ENCODE measurements around the gene UBD.
A peak's percentile ranks its signal among the peaks of the same experiment; 100 is the strongest.

UBD gene

GRCh38 chr6:29537714-29538403 is 21.7 kb downstream of the UBD start:
- no peak overlapping the region for H4K91ac ChIP-seq (ENCODE audit: low read depth, low read length, poor library complexity)
- no peaks in the 10 kb centered on the region for H3K79me1 ChIP-seq (ENCODE audit: low read depth, low read length)
- H2AK5ac ChIP-seq (ENCODE audit: low read depth, low read length): no peak overlapping the region
- no peaks in the 10 kb centered on the region for H3K9me3 ChIP-seq (replicated peaks in 1 of 2; ENCODE audit: control insufficient read depth in 2 of 2, insufficient read depth in 1 of 2, low read depth in 1 of 2, low read length in 2 of 2)
- no peak overlapping the region for H2BK12ac ChIP-seq (ENCODE audit: low read length)
- H4K8ac ChIP-seq (ENCODE audit: low read depth, low read length): no peak overlapping the region
- H3K18ac ChIP-seq (ENCODE audit: low read length): no peak overlapping the region
- no peak overlapping the region for H2BK15ac ChIP-seq (ENCODE audit: low read length)
- H3K27me3 ChIP-seq (ENCODE audit: control insufficient read depth in 3 of 3, insufficient read depth in 3 of 3, low read depth in 1 of 3, low read length in 3 of 3): peaks cover 0 to 14% (median 0%) of the 10 kb centered on the region in 3 experiments
- H3K4me2 ChIP-seq (ENCODE audit: insufficient read depth, low read length, poor library complexity, severe bottlenecking): no peak overlapping the region
- H2BK5ac ChIP-seq (ENCODE audit: low read length): no peak overlapping the region
- no peak overlapping the region for H3K23ac ChIP-seq (ENCODE audit: low read depth, low read length, poor library complexity)
- no peaks in the 10 kb centered on the region for H3K4me1 ChIP-seq (ENCODE audit: control insufficient read depth in 2 of 2, insufficient read depth in 1 of 2, low read depth in 1 of 2, low read length in 2 of 2)
- H3K36me3 ChIP-seq (replicated peaks in 1 of 2; ENCODE audit: control insufficient read depth in 2 of 2, insufficient read depth in 2 of 2, low read length in 2 of 2): no peaks in the 10 kb centered on the region
- no peak overlapping the region for H3K4ac ChIP-seq (ENCODE audit: low read length)
- DNase-seq (ENCODE audit: low spot score): no peak
- H3K27ac ChIP-seq (replicated peaks; ENCODE audit: low read length): no peak overlapping the region
- no peak overlapping the region for H2AFZ ChIP-seq (ENCODE audit: low read length)
- no peak overlapping the region for H2BK120ac ChIP-seq (ENCODE audit: low read depth, low read length)
- no peak overlapping the region for H3K14ac ChIP-seq (ENCODE audit: low read length)
- H3K4me3 ChIP-seq (ENCODE audit: low read length in 2 of 2): no peak overlapping the region
- no peak overlapping the region for H3K9ac ChIP-seq (ENCODE audit: low read depth, low read length, poor library complexity)
- no CpG with 5 or more reads among the region's 4 CpGs for WGBS, 2 donors (ENCODE audit: extremely low coverage in 2 of 2, insufficient read length in 2 of 2, insufficient replicate concordance in 1 of 2)

GRCh38 chr6:29532320-29532951 is 27.1 kb downstream of the UBD start:
- Histone ChIP-seq H4K8ac (ENCODE audit: low read depth, low read length) (no peak overlapping the region), H2AK5ac (ENCODE audit: low read depth, low read length) (no peak overlapping the region), H3K4me2 (ENCODE audit: insufficient read depth, low read length, poor library complexity, severe bottlenecking) (no peak overlapping the region), H3K79me1 (ENCODE audit: low read depth, low read length) (no peaks in the 10 kb centered on the region), H3K4me3 (ENCODE audit: low read length in 2 of 2) (no peak overlapping the region), H3K23ac (ENCODE audit: low read depth, low read length, poor library complexity) (no peak overlapping the region), H3K9ac (ENCODE audit: low read depth, low read length, poor library complexity) (no peak overlapping the region), H2BK5ac (ENCODE audit: low read length) (no peak overlapping the region), H3K27ac (replicated peaks; ENCODE audit: low read length) (no peak overlapping the region), H2BK120ac (ENCODE audit: low read depth, low read length) (no peak overlapping the region), H3K18ac (ENCODE audit: low read length) (no peak overlapping the region), H2BK15ac (ENCODE audit: low read length) (no peak overlapping the region), H3K14ac (ENCODE audit: low read length) (no peak overlapping the region), H3K4ac (ENCODE audit: low read length) (no peak overlapping the region), H2BK12ac (ENCODE audit: low read length) (no peak overlapping the region), H4K91ac (ENCODE audit: low read depth, low read length, poor library complexity) (no peak overlapping the region), H2AFZ (ENCODE audit: low read length) (no peak overlapping the region), H3K9me3 (replicated peaks in 1 of 2; ENCODE audit: control insufficient read depth in 2 of 2, insufficient read depth in 1 of 2, low read depth in 1 of 2, low read length in 2 of 2) (no peaks in the 10 kb centered on the region), H3K36me3 (replicated peaks in 1 of 2; ENCODE audit: control insufficient read depth in 2 of 2, insufficient read depth in 2 of 2, low read length in 2 of 2) (no peaks in the 10 kb centered on the region), H3K27me3 (ENCODE audit: control insufficient read depth in 3 of 3, insufficient read depth in 3 of 3, low read depth in 1 of 3, low read length in 3 of 3) (peaks cover 0 to 9% (median 0%) of the 10 kb centered on the region in 3 experiments), H3K4me1 (ENCODE audit: control insufficient read depth in 2 of 2, insufficient read depth in 1 of 2, low read depth in 1 of 2, low read length in 2 of 2) (no peaks in the 10 kb centered on the region)
- DNase-seq (ENCODE audit: low spot score): no peak
- no CpG with 5 or more reads among the region's 2 CpGs for WGBS, 2 donors (ENCODE audit: extremely low coverage in 2 of 2, insufficient read length in 2 of 2, insufficient replicate concordance in 1 of 2)

GRCh38 chr6:29531668-29532067 is 27.9 kb downstream of the UBD start:
- DNase-seq (ENCODE audit: low spot score): no peak
- H3K36me3 ChIP-seq (replicated peaks in 1 of 2; ENCODE audit: control insufficient read depth in 2 of 2, insufficient read depth in 2 of 2, low read length in 2 of 2): no peaks in the 10 kb centered on the region
- no peak overlapping the region for H2BK120ac ChIP-seq (ENCODE audit: low read depth, low read length)
- no peak overlapping the region for H3K27ac ChIP-seq (replicated peaks; ENCODE audit: low read length)
- H3K4me1 ChIP-seq (ENCODE audit: control insufficient read depth in 2 of 2, insufficient read depth in 1 of 2, low read depth in 1 of 2, low read length in 2 of 2): no peaks in the 10 kb centered on the region
- H2BK15ac ChIP-seq (ENCODE audit: low read length): no peak overlapping the region
- peak overlapping the region; percentile 37 for H2AK5ac ChIP-seq (ENCODE audit: low read depth, low read length)
- no peak overlapping the region for H3K23ac ChIP-seq (ENCODE audit: low read depth, low read length, poor library complexity)
- no peak overlapping the region for H3K4ac ChIP-seq (ENCODE audit: low read length)
- peaks cover 0 to 12% (median 0%) of the 10 kb centered on the region in 3 experiments for H3K27me3 ChIP-seq (ENCODE audit: control insufficient read depth in 3 of 3, insufficient read depth in 3 of 3, low read depth in 1 of 3, low read length in 3 of 3)
- no peak overlapping the region for H3K4me3 ChIP-seq (ENCODE audit: low read length in 2 of 2)
- H2AFZ ChIP-seq (ENCODE audit: low read length): no peak overlapping the region
- H2BK12ac ChIP-seq (ENCODE audit: low read length): no peak overlapping the region
- H3K4me2 ChIP-seq (ENCODE audit: insufficient read depth, low read length, poor library complexity, severe bottlenecking): no peak overlapping the region
- H4K91ac ChIP-seq (ENCODE audit: low read depth, low read length, poor library complexity): no peak overlapping the region
- H3K18ac ChIP-seq (ENCODE audit: low read length): peak overlapping the region; percentile 39
- H4K8ac ChIP-seq (ENCODE audit: low read depth, low read length): no peak overlapping the region
- no peaks in the 10 kb centered on the region for H3K79me1 ChIP-seq (ENCODE audit: low read depth, low read length)
- WGBS, 2 donors (ENCODE audit: extremely low coverage in 2 of 2, insufficient read length in 2 of 2, insufficient replicate concordance in 1 of 2): no CpG with 5 or more reads among the region's 3 CpGs
- H3K9me3 ChIP-seq (replicated peaks in 1 of 2; ENCODE audit: control insufficient read depth in 2 of 2, insufficient read depth in 1 of 2, low read depth in 1 of 2, low read length in 2 of 2): no peaks in the 10 kb centered on the region
- no peak overlapping the region for H3K9ac ChIP-seq (ENCODE audit: low read depth, low read length, poor library complexity)
- H3K14ac ChIP-seq (ENCODE audit: low read length): no peak overlapping the region
- no peak overlapping the region for H2BK5ac ChIP-seq (ENCODE audit: low read length)

GRCh38 chr6:29530671-29531310 is 28.7 kb downstream of the UBD start:
- Histone ChIP-seq H2BK5ac (ENCODE audit: low read length) (peak overlapping the region; percentile 1), H4K8ac (ENCODE audit: low read depth, low read length) (no peak overlapping the region), H3K14ac (ENCODE audit: low read length) (no peak overlapping the region), H3K4ac (ENCODE audit: low read length) (no peak overlapping the region), H4K91ac (ENCODE audit: low read depth, low read length, poor library complexity) (no peak overlapping the region), H2AFZ (ENCODE audit: low read length) (no peak overlapping the region), H2BK120ac (ENCODE audit: low read depth, low read length) (no peak overlapping the region), H3K27me3 (ENCODE audit: control insufficient read depth in 3 of 3, insufficient read depth in 3 of 3, low read depth in 1 of 3, low read length in 3 of 3) (peaks cover 0 to 16% (median 0%) of the 10 kb centered on the region in 3 experiments), H3K23ac (ENCODE audit: low read depth, low read length, poor library complexity) (no peak overlapping the region), H3K27ac (replicated peaks; ENCODE audit: low read length) (no peak overlapping the region), H3K4me1 (ENCODE audit: control insufficient read depth in 2 of 2, insufficient read depth in 1 of 2, low read depth in 1 of 2, low read length in 2 of 2) (no peaks in the 10 kb centered on the region), H3K18ac (ENCODE audit: low read length) (peak overlapping the region; percentile 17), H3K9me3 (replicated peaks in 1 of 2; ENCODE audit: control insufficient read depth in 2 of 2, insufficient read depth in 1 of 2, low read depth in 1 of 2, low read length in 2 of 2) (no peaks in the 10 kb centered on the region), H2AK5ac (ENCODE audit: low read depth, low read length) (peak overlapping the region; percentile 10), H3K36me3 (replicated peaks in 1 of 2; ENCODE audit: control insufficient read depth in 2 of 2, insufficient read depth in 2 of 2, low read length in 2 of 2) (no peaks in the 10 kb centered on the region), H2BK12ac (ENCODE audit: low read length) (no peak overlapping the region), H3K9ac (ENCODE audit: low read depth, low read length, poor library complexity) (no peak overlapping the region), H3K4me3 (ENCODE audit: low read length in 2 of 2) (no peak overlapping the region), H3K4me2 (ENCODE audit: insufficient read depth, low read length, poor library complexity, severe bottlenecking) (no peak overlapping the region), H2BK15ac (ENCODE audit: low read length) (no peak overlapping the region), H3K79me1 (ENCODE audit: low read depth, low read length) (no peaks in the 10 kb centered on the region)
- no peak for DNase-seq (ENCODE audit: low spot score)
- WGBS, 2 donors (ENCODE audit: extremely low coverage in 2 of 2, insufficient read length in 2 of 2, insufficient replicate concordance in 1 of 2): no CpG with 5 or more reads among the region's 2 CpGs
